IMR-90 (cell line): ENCODE results near the gene BMERB1. TPM values are rescaled to one million over a fixed set of nuclear protein-coding genes. Genes with fewer than 3 reads are reported as not detected.

Source experiments
- ATAC-seq: fragments of 200-7000 bp; cut with Tn5 transposase; 2 replicates; pipeline ENCODE4 v1.9.1; 2020; ENCODE audit warnings: low read depth, mild to moderate bottlenecking, moderate library complexity
- BruUV-seq: library from RNA; stranded (reverse); fragments of 400-500 nt; replicated peaks from 2 replicates; lab custom pipeline; 2021; lab: Mats Ljungman, UMichigan
- CTCF ChIA-PET: fragments of 300-600 bp; formaldehyde crosslinking; extraction: SDS; loops from one replicate; lab custom pipeline; 2021; ENCODE audit warnings: antibody characterized with exemption; lab: Yijun Ruan, JAX
- POLR2A ChIA-PET: fragments of 300-600 bp; sonication (Branson Sonifier 250); formaldehyde crosslinking; loops from one replicate; lab custom pipeline; 2022; ENCODE audit warnings: antibody characterized with exemption; ENCODE audit not compliant: unreplicated experiment; lab: Charles Lee
- DNase-seq: peaks from one replicate; pipeline ENCODE4 v3.0.0; 2013
- H2AFZ ChIP-seq: replicated peaks from 2 replicates; pipeline ENCODE3; 2013; ENCODE audit warnings: low read length, mild to moderate bottlenecking; ENCODE audit not compliant: poor library complexity
- H2AK5ac ChIP-seq: 2 replicates; pipeline ENCODE4 v1.6.1; 2013; ENCODE audit warnings: low read depth, low read length, inconsistent platforms
- H2AK9ac ChIP-seq: replicated peaks from 2 replicates; pipeline ENCODE3; 2013; ENCODE audit warnings: mild to moderate bottlenecking, low read depth, low read length, moderate library complexity; ENCODE audit not compliant: poor library complexity
- H2BK120ac ChIP-seq: 2 replicates; pipeline ENCODE4 v1.6.1; 2013; ENCODE audit warnings: low read depth, low read length, inconsistent platforms
- H2BK15ac ChIP-seq: 3 replicates; pipeline ENCODE4 v1.6.1; 2013; ENCODE audit warnings: low read depth, low read length, inconsistent platforms
- H2BK20ac ChIP-seq: 2 replicates; pipeline ENCODE4 v1.6.1; 2013; ENCODE audit warnings: low read depth, mild to moderate bottlenecking, inconsistent platforms, low read length, moderate library complexity
- H2BK5ac ChIP-seq: 2 replicates; pipeline ENCODE4 v1.6.1; 2013; ENCODE audit warnings: mild to moderate bottlenecking, low read depth, low read length, inconsistent platforms; ENCODE audit not compliant: poor library complexity, severe bottlenecking
- H3K14ac ChIP-seq: replicated peaks from 2 replicates; pipeline ENCODE4 v1.6.1; 2013; ENCODE audit warnings: low read depth, low read length, inconsistent platforms
- H3K18ac ChIP-seq: 2 replicates; pipeline ENCODE4 v1.6.1; 2013; ENCODE audit warnings: low read depth, low read length, control low read depth
- H3K23ac ChIP-seq: 2 replicates; pipeline ENCODE4 v1.6.1; 2013; ENCODE audit warnings: low read depth, low read length, inconsistent platforms
- H3K27ac ChIP-seq: 2 replicates; pipeline ENCODE4 v1.5.1; 2013; ENCODE audit warnings: mild to moderate bottlenecking, control low read depth, low read length; ENCODE audit not compliant: insufficient read depth
- H3K27me3 ChIP-seq: 2 replicates; pipeline ENCODE4 v1.6.1; 2013; ENCODE audit warnings: low read length; ENCODE audit not compliant: control insufficient read depth, insufficient read depth
- H3K36me3 ChIP-seq: 2 replicates; pipeline ENCODE4 v1.6.1; 2013; ENCODE audit warnings: low read length, mixed read lengths; ENCODE audit not compliant: control insufficient read depth, insufficient read depth
- H3K4ac ChIP-seq: 2 replicates; pipeline ENCODE4 v1.6.1; 2013; ENCODE audit warnings: low read depth, low read length, inconsistent platforms
- H3K4me1 ChIP-seq: 2 replicates; pipeline ENCODE4 v1.6.1; 2013; ENCODE audit warnings: low read length, mixed read lengths; ENCODE audit not compliant: control insufficient read depth, insufficient read depth
- H3K4me2 ChIP-seq: 2 replicates; pipeline ENCODE4 v1.6.1; 2013; ENCODE audit warnings: low read depth, mild to moderate bottlenecking, control low read depth, low read length, moderate library complexity
- H3K4me3 ChIP-seq: 2 replicates; pipeline ENCODE4 v1.5.1; 2013; ENCODE audit warnings: low read depth, mild to moderate bottlenecking, control low read depth, low read length, moderate library complexity; ENCODE audit not compliant: insufficient read depth
- H3K56ac ChIP-seq: 2 replicates; pipeline ENCODE4 v1.6.1; 2013; ENCODE audit warnings: low read length, inconsistent platforms; ENCODE audit not compliant: insufficient read depth; ENCODE audit errors: extremely low read depth
- H3K79me1 ChIP-seq, 2 experiments: 2 replicates each; pipeline ENCODE4 v1.6.1; 2013; ENCODE audit warnings: low read length in 2 of 2, inconsistent platforms in 1 of 2, low read depth in 1 of 2
- H3K9ac ChIP-seq: 2 replicates; pipeline ENCODE4 v1.6.1; 2013; ENCODE audit warnings: low read depth, low read length, control low read depth
- H3K9me1 ChIP-seq: 2 replicates; pipeline ENCODE4 v1.6.1; 2013; ENCODE audit warnings: low read length, inconsistent platforms; ENCODE audit not compliant: insufficient read depth
- H3K9me3 ChIP-seq: 2 replicates; pipeline ENCODE4 v1.6.1; 2013; ENCODE audit warnings: low read length; ENCODE audit not compliant: control insufficient read depth, insufficient read depth
- H4K20me1 ChIP-seq: 2 replicates; pipeline ENCODE4 v1.6.1; 2013; ENCODE audit warnings: low read length, inconsistent platforms; ENCODE audit not compliant: insufficient read depth
- H4K5ac ChIP-seq: 2 replicates; pipeline ENCODE4 v1.6.1; 2013; ENCODE audit warnings: mild to moderate bottlenecking, low read depth, low read length, control low read depth
- H4K8ac ChIP-seq, 2 experiments: 2 replicates each; pipeline ENCODE4 v1.6.1; 2013; ENCODE audit warnings: low read depth in 2 of 2, low read length in 2 of 2, control low read depth in 1 of 2, inconsistent platforms in 1 of 2
- H4K91ac ChIP-seq: 2 replicates; pipeline ENCODE4 v1.6.1; 2013; ENCODE audit warnings: low read depth, low read length, inconsistent platforms; ENCODE audit not compliant: insufficient read depth
- BHLHE40 ChIP-seq: fragments of 150-350 bp; IDR thresholded peaks from 2 replicates; pipeline ENCODE4 v1.6.1; 2016; ENCODE audit warnings: mild to moderate bottlenecking, low read depth, low read length
- CEBPB ChIP-seq: IDR thresholded peaks from 2 replicates; pipeline ENCODE4 v1.6.1; 2012; ENCODE audit warnings: low read depth, low read length, improper control_type of control experiment
- CHD1 ChIP-seq: IDR thresholded peaks from 2 replicates; pipeline ENCODE4 v1.6.1; 2012; ENCODE audit warnings: low read depth, low read length, improper control_type of control experiment
- FOS ChIP-seq: fragments of 150-350 bp; IDR thresholded peaks from 2 replicates; pipeline ENCODE4 v1.6.1; 2016; ENCODE audit warnings: low read depth, low read length
- MAFK ChIP-seq: IDR thresholded peaks from 2 replicates; pipeline ENCODE4 v1.6.1; 2012; ENCODE audit warnings: low read depth, low read length, improper control_type of control experiment
- MAZ ChIP-seq: IDR thresholded peaks from 2 replicates; pipeline ENCODE4 v1.6.1; 2012; ENCODE audit warnings: low read depth, mild to moderate bottlenecking, low read length, improper control_type of control experiment, moderate library complexity, borderline replicate concordance
- MXI1 ChIP-seq: IDR thresholded peaks from 2 replicates; pipeline ENCODE4 v1.6.1; 2012; ENCODE audit warnings: low read depth, mild to moderate bottlenecking, low read length, moderate library complexity, borderline replicate concordance
- NFE2L2 ChIP-seq: fragments of 150-350 bp; IDR thresholded peaks from 2 replicates; pipeline ENCODE4 v1.6.1; 2016; ENCODE audit warnings: low read depth, mild to moderate bottlenecking, low read length
- POLR2A ChIP-seq: IDR thresholded peaks from 2 replicates; pipeline ENCODE4 v1.6.1; 2012; ENCODE audit warnings: mild to moderate bottlenecking, low read depth, low read length
- RAD21 ChIP-seq: IDR thresholded peaks from 2 replicates; pipeline ENCODE4 v1.6.1; 2012; ENCODE audit warnings: low read length, improper control_type of control experiment
- RCOR1 ChIP-seq: IDR thresholded peaks from 2 replicates; pipeline ENCODE4 v1.6.1; 2012; ENCODE audit warnings: mild to moderate bottlenecking, low read length, improper control_type of control experiment; ENCODE audit not compliant: insufficient replicate concordance
- RFX5 ChIP-seq: IDR thresholded peaks from 2 replicates; pipeline ENCODE4 v1.8.0; 2012; ENCODE audit warnings: low read depth, mild to moderate bottlenecking, low read length, moderate library complexity
- SMC3 ChIP-seq: fragments of 150-350 bp; IDR thresholded peaks from 2 replicates; pipeline ENCODE4 v1.6.1; 2016; ENCODE audit warnings: low read depth, mild to moderate bottlenecking, antibody characterized with exemption, low read length, moderate library complexity
- WGBS, 2 experiments: methylation state at CpG; one replicate each; pipeline versions ENCODE4 v1.1.5 to v1.1.7; 2013; ENCODE audit warnings: missing lambda C conversion rate in 2 of 2; ENCODE audit not compliant: insufficient read length in 1 of 2; ENCODE audit errors: extremely low coverage in 2 of 2; 5-methylcytosine and 5-hydroxymethylcytosine counted together
- dilution Hi-C: fragments of 300-500 bp; cut with HindIII; formaldehyde crosslinking; loops from one replicate; pipeline ENCODE4 v1.14.3; 2018; ENCODE audit warnings: low sequenced_read_pairs; ENCODE audit not compliant: unreplicated experiment
- in situ Hi-C: fragments of 300-500 bp; cut with MboI; formaldehyde crosslinking; loops from 3 replicates; pipeline ENCODE4 v1.14.3; 2019; ENCODE audit warnings: low sequenced_read_pairs, inconsistent platforms, mixed read lengths
- intact Hi-C: fragments of 100-400 bp; cut with micrococcal nuclease; formaldehyde crosslinking; loops from 2 replicates; pipeline ENCODE4 v1.10.0; 2022
- polyA plus RNA-seq, 3 experiments: library from polyadenylated mRNA; depleted of rRNA; stranded (reverse); fragments of >200 nt; gene quantifications; 2 replicates each; pipeline ENCODE4 v1.2.3, GENCODE V29; 2012; ENCODE audit warnings: low replicate concordance in 1 of 3
- total RNA-seq: library from RNA; depleted of rRNA; stranded (reverse); fragments of >200 nt; gene quantifications from 2 replicates; pipeline ENCODE4 v1.2.3, GENCODE V29; 2012
- TF ChIP-seq, protein P1 (sequence below): fragments of 150-350 bp; IDR thresholded peaks from 2 replicates; pipeline ENCODE4 v1.6.1; 2016; ENCODE audit warnings: low read depth, mild to moderate bottlenecking, low read length, moderate library complexity, borderline replicate concordance
- TF ChIP-seq, protein P2 (sequence below): conservative IDR thresholded peaks from 2 replicates; pipeline ENCODE4 v1.5.1; 2012; ENCODE audit warnings: mild to moderate bottlenecking, low read depth, low read length, improper control_type of control experiment
- TF ChIP-seq, protein P3 (sequence below): fragments of 150-350 bp; IDR thresholded peaks from 2 replicates; pipeline ENCODE4 v1.6.1; 2017; ENCODE audit warnings: mild to moderate bottlenecking, antibody characterized with exemption, low read length, low read depth

BMERB1 gene
- total and polyA plus RNA-seq, 2 of the 4 experiments (the other 2 are of a cell fraction): 22.6 to 32.9 TPM

DNA sequence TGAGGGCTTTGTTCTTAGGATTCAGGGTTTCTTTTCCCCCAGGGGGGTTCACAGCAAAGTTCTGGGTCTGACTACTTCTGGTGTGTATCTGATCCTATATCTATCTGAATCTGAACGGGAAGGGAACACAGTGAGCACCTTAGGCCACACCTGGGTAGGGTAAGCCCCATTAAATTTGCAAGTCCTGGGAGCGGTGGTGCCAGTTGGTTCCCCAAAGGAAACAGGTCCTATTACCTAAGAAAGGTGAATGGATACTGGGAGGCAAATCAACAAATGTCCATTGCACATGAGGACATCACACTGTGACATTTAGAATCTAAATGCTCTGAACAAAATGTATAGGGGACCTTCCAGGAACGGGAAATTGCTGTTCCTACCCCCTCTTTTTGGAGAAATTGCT lies 54.6 kb downstream of the BMERB1 start:
- TF ChIP-seq RCOR1 (no peak), RAD21 (no peak), NFE2L2 (no peak), MAFK (no peak), SMC3 (no peak), CHD1 (no peak), POLR2A (no peak), MXI1 (no peak), MAZ (no peak), CEBPB (no peak), RFX5 (no peak), FOS (no peak), BHLHE40 (no peak)
- TF ChIP-seq, protein P1, sequence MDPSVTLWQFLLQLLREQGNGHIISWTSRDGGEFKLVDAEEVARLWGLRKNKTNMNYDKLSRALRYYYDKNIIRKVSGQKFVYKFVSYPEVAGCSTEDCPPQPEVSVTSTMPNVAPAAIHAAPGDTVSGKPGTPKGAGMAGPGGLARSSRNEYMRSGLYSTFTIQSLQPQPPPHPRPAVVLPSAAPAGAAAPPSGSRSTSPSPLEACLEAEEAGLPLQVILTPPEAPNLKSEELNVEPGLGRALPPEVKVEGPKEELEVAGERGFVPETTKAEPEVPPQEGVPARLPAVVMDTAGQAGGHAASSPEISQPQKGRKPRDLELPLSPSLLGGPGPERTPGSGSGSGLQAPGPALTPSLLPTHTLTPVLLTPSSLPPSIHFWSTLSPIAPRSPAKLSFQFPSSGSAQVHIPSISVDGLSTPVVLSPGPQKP: no peak
- TF ChIP-seq, protein P2, sequence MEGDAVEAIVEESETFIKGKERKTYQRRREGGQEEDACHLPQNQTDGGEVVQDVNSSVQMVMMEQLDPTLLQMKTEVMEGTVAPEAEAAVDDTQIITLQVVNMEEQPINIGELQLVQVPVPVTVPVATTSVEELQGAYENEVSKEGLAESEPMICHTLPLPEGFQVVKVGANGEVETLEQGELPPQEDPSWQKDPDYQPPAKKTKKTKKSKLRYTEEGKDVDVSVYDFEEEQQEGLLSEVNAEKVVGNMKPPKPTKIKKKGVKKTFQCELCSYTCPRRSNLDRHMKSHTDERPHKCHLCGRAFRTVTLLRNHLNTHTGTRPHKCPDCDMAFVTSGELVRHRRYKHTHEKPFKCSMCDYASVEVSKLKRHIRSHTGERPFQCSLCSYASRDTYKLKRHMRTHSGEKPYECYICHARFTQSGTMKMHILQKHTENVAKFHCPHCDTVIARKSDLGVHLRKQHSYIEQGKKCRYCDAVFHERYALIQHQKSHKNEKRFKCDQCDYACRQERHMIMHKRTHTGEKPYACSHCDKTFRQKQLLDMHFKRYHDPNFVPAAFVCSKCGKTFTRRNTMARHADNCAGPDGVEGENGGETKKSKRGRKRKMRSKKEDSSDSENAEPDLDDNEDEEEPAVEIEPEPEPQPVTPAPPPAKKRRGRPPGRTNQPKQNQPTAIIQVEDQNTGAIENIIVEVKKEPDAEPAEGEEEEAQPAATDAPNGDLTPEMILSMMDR: no peak
- TF ChIP-seq, protein P3, sequence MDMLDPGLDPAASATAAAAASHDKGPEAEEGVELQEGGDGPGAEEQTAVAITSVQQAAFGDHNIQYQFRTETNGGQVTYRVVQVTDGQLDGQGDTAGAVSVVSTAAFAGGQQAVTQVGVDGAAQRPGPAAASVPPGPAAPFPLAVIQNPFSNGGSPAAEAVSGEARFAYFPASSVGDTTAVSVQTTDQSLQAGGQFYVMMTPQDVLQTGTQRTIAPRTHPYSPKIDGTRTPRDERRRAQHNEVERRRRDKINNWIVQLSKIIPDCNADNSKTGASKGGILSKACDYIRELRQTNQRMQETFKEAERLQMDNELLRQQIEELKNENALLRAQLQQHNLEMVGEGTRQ: no peak
- H3K14ac ChIP-seq: peak overlapping the region; percentile 89
- dilution Hi-C loops: no loop called here
- 0 out of 2 replicates have a peak overlapping the region, but pooled peaks have one; percentile 34 for H3K4me2 ChIP-seq
- H3K36me3 ChIP-seq: no peaks in the 10 kb centered on the region; the same call in 1 of the 2 replicates
- H3K9me3 ChIP-seq: no peaks in the 10 kb centered on the region
- no peak for ATAC-seq
- peak overlapping the region; percentile 67 for H2BK5ac ChIP-seq
- H3K56ac ChIP-seq: no peak overlapping the region; the same call in 1 of the 2 replicates
- peak overlapping the region; percentile 33 for H2AK9ac ChIP-seq
- peak overlapping the region in 1 of 2 experiments; percentile 71; a peak in 1 of 4 replicates for H4K8ac ChIP-seq
- H3K4me1 ChIP-seq: peaks cover 26% of the 10 kb centered on the region
- BruUV-seq: no TSS peak
- H3K4ac ChIP-seq: peak overlapping the region; percentile 79
- no peaks in the 10 kb centered on the region for H3K27me3 ChIP-seq
- no CpG with 5 or more reads among the region's 3 CpGs for WGBS, 2 experiments
- H3K79me1 ChIP-seq: peaks cover 37 to 69% of the 10 kb centered on the region in 2 experiments
- H3K9ac ChIP-seq: no peak overlapping the region
- H2AK5ac ChIP-seq: peak overlapping the region; percentile 87
- POLR2A ChIA-PET: interaction anchor here (0.5 kb wide), 1 partner anchor 201 kb away, joined by 3 read pairs; no protein-coding TSS in a partner anchor
- peaks cover 38% of the 10 kb centered on the region for H3K9me1 ChIP-seq
- H3K27ac ChIP-seq: peak overlapping the region; percentile 46; the same call in 1 of the 2 replicates
- intact Hi-C loops: loop anchor here (2.0 kb wide), 1 partner anchor 16 kb away; no protein-coding TSS in a partner anchor
- no peak overlapping the region for H3K4me3 ChIP-seq
- H2BK15ac ChIP-seq: peak overlapping the region; percentile 93; the same call in 2 of the 3 replicates
- peak overlapping the region; percentile 43; the same call in 1 of the 2 replicates for H3K18ac ChIP-seq
- peak overlapping the region; percentile 91 for H2BK20ac ChIP-seq
- no peak for DNase-seq
- peak overlapping the region; percentile 67 for H3K23ac ChIP-seq
- H2BK120ac ChIP-seq: peak overlapping the region; percentile 89
- CTCF ChIA-PET: interaction anchor here (0.7 kb wide), 1 partner anchor 61 kb away, joined by 4 read pairs; no protein-coding TSS in a partner anchor
- H4K5ac ChIP-seq: peak overlapping the region; percentile 53
- in situ Hi-C loops: no loop called here
- peak overlapping the region; percentile 47 for H2AFZ ChIP-seq
- no peaks in the 10 kb centered on the region; the same call in 1 of the 2 replicates for H4K20me1 ChIP-seq
- H4K91ac ChIP-seq: peak overlapping the region; percentile 72
